Mesenchymal stem cell (in vitro differentiated cells and primary cell): Measurements from ENCODE around the gene BCAR1.

Source experiments
- DNase-seq: peaks from one replicate; pipeline ENCODE4 v3.0.0-alpha.2; 2013
- H2AFZ ChIP-seq: one replicate; pipeline ENCODE4 v1.6.1; 2013; ENCODE audit warnings: low read depth, mild to moderate bottlenecking, control low read depth, inconsistent platforms, low read length, moderate library complexity
- H2AK5ac ChIP-seq: 2 replicates; pipeline ENCODE4 v1.6.1; 2013; ENCODE audit warnings: low read length, moderate library complexity, mild to moderate bottlenecking, inconsistent platforms; ENCODE audit not compliant: severe bottlenecking
- H2BK120ac ChIP-seq: one replicate; pipeline ENCODE4 v1.6.1; 2013; ENCODE audit warnings: low read depth, mild to moderate bottlenecking, inconsistent platforms, low read length, moderate library complexity
- H2BK12ac ChIP-seq, 2 experiments: one replicate each; pipeline ENCODE4 v1.6.1; 2013; ENCODE audit warnings: inconsistent platforms in 2 of 2, low read length in 2 of 2, mild to moderate bottlenecking in 2 of 2, moderate library complexity in 2 of 2, control low read depth in 1 of 2
- H2BK15ac ChIP-seq: one replicate; pipeline ENCODE4 v1.6.1; 2013; ENCODE audit warnings: mild to moderate bottlenecking, low read depth, inconsistent platforms; ENCODE audit not compliant: poor library complexity, severe bottlenecking
- H2BK5ac ChIP-seq: 2 replicates; pipeline ENCODE4 v1.6.1; 2013; ENCODE audit warnings: low read depth, mild to moderate bottlenecking, low read length, control low read depth, inconsistent platforms; ENCODE audit not compliant: poor library complexity, severe bottlenecking
- H3K14ac ChIP-seq, 2 experiments: one replicate each; pipeline ENCODE4 v1.6.1; 2013; ENCODE audit warnings: inconsistent platforms in 2 of 2, low read length in 2 of 2, control low read depth in 1 of 2, mild to moderate bottlenecking in 1 of 2, moderate library complexity in 1 of 2
- H3K18ac ChIP-seq, 2 experiments: one replicate each; pipeline ENCODE4 v1.6.1; 2013; ENCODE audit warnings: inconsistent platforms in 2 of 2, low read length in 2 of 2, control low read depth in 1 of 2, low read depth in 1 of 2, mild to moderate bottlenecking in 1 of 2
- H3K23ac ChIP-seq, 2 experiments: one replicate each; pipeline ENCODE4 v1.6.1; 2013; ENCODE audit warnings: inconsistent platforms in 2 of 2, low read length in 2 of 2, mild to moderate bottlenecking in 2 of 2, moderate library complexity in 2 of 2, control low read depth in 1 of 2
- H3K27ac ChIP-seq: 2 replicates; pipeline ENCODE4 v1.5.1; 2013; ENCODE audit warnings: mild to moderate bottlenecking, moderate library complexity, low read length, control low read depth, inconsistent platforms; ENCODE audit not compliant: poor library complexity, severe bottlenecking
- H3K27me3 ChIP-seq, 2 experiments: 2 replicates each; pipeline versions ENCODE4 v1.6.1 to v1.7.0; 2013; ENCODE audit warnings: low read length in 2 of 2, mild to moderate bottlenecking in 2 of 2, moderate library complexity in 2 of 2, control low read depth in 1 of 2, inconsistent platforms in 1 of 2; ENCODE audit not compliant: control insufficient read depth in 1 of 2, insufficient read depth in 1 of 2
- H3K36me3 ChIP-seq, 2 experiments: 2 replicates each; pipeline versions ENCODE4 v1.6.1 to v1.7.0; 2013; ENCODE audit warnings: low read length in 2 of 2, control low read depth in 1 of 2, inconsistent platforms in 1 of 2, low read depth in 1 of 2, mild to moderate bottlenecking in 1 of 2; ENCODE audit not compliant: insufficient read depth in 2 of 2, control insufficient read depth in 1 of 2
- H3K4ac ChIP-seq, 2 experiments: one replicate each; pipeline ENCODE4 v1.6.1; 2013; ENCODE audit warnings: inconsistent platforms in 2 of 2, low read length in 2 of 2, mild to moderate bottlenecking in 2 of 2, moderate library complexity in 2 of 2, control low read depth in 1 of 2, low read depth in 1 of 2
- H3K4me1 ChIP-seq: 2 replicates; pipeline ENCODE4 v1.6.1; 2013; ENCODE audit warnings: low read depth, low read length, control low read depth; ENCODE audit not compliant: control insufficient read depth, insufficient read depth
- H3K4me2 ChIP-seq: 2 replicates; pipeline ENCODE4 v1.6.1; 2013; ENCODE audit warnings: low read length, mild to moderate bottlenecking, inconsistent platforms; ENCODE audit not compliant: poor library complexity, severe bottlenecking
- H3K4me3 ChIP-seq, 2 experiments: 2 replicates each; pipeline versions ENCODE4 v1.5.1 to v1.7.0; 2013; ENCODE audit warnings: low read length in 2 of 2, mild to moderate bottlenecking in 2 of 2, control low read depth in 1 of 2, low read depth in 1 of 2; ENCODE audit not compliant: insufficient read depth in 1 of 2
- H3K79me1 ChIP-seq: replicated peaks from 2 replicates; pipeline ENCODE4 v1.6.1; 2013; ENCODE audit warnings: mild to moderate bottlenecking, control low read depth, low read length, inconsistent platforms; ENCODE audit not compliant: poor library complexity, severe bottlenecking
- H3K9ac ChIP-seq: 2 replicates; pipeline ENCODE4 v1.7.0; 2013; ENCODE audit warnings: mild to moderate bottlenecking, low read length, moderate library complexity
- H3K9me3 ChIP-seq: 2 replicates; pipeline ENCODE4 v1.7.0; 2013; ENCODE audit warnings: mild to moderate bottlenecking, low read length; ENCODE audit not compliant: control insufficient read depth
- H4K8ac ChIP-seq: one replicate; pipeline ENCODE4 v1.6.1; 2013; ENCODE audit warnings: inconsistent platforms, mild to moderate bottlenecking, low read length, moderate library complexity
- H4K91ac ChIP-seq: one replicate; pipeline ENCODE4 v1.6.1; 2013; ENCODE audit warnings: mild to moderate bottlenecking, low read length, inconsistent platforms
- WGBS: methylation state at CpG from one replicate; pipeline ENCODE4 v1.1.7; 2013; ENCODE audit warnings: mixed read lengths; 5-methylcytosine and 5-hydroxymethylcytosine counted together

The BCAR1 gene

DNA sequence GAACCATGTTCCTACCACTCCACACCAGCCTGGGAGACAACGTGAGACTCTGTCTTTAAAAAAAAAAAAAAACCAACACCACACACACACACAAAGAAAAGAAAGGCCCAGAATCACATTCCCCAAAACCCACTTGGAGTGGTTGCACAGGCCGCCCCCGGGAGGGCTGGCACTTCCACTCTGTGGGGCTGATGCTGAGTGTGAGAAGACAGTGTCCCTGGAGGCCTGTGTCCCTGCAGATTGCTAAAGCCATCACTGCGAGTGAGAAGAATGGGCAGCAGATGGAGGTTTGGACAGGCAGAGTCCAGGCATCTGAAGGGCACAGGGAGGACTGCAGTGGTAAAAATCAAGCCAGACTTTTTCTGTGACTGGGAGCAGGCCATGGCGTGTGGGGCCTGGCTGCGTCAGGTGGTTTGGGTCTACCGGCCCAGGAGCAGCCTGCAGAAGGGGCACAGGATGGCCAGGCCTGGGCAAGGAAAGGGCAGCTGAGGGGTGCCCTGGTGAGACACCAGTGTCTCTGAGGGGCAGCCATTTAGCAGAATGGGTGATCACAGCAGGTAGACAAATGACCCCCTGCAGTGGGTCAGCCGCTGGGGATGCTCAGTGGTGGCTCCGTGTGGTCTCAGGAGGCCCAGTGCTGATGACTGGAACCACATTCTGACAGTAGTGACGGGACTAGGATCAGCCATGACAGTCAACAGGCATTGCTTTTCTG lies 57.5 kb downstream of the BCAR1 start:
- H3K9ac ChIP-seq: no peak overlapping the region
- H3K27ac ChIP-seq: no peak overlapping the region
- no peak overlapping the region for H2BK15ac ChIP-seq
- no peak overlapping the region for H2AK5ac ChIP-seq
- H3K4me3 ChIP-seq: no peak overlapping the region
- no peak overlapping the region for H4K8ac ChIP-seq
- H3K36me3 ChIP-seq: no peaks in the 10 kb centered on the region
- peaks cover 29 to 40% of the 10 kb centered on the region in 2 experiments for H3K27me3 ChIP-seq
- H2BK120ac ChIP-seq: no peak overlapping the region
- DNase-seq: no peak
- peaks cover 2% of the 10 kb centered on the region for H3K4me1 ChIP-seq
- no peak overlapping the region for H2BK5ac ChIP-seq
- H2AFZ ChIP-seq: no peak overlapping the region
- no peak overlapping the region for H3K4me2 ChIP-seq
- no peak overlapping the region for H3K23ac ChIP-seq
- no peak overlapping the region for H2BK12ac ChIP-seq
- H3K14ac ChIP-seq: no peak overlapping the region
- H3K4ac ChIP-seq: no peak overlapping the region
- peaks cover 36% of the 10 kb centered on the region for H3K9me3 ChIP-seq
- H4K91ac ChIP-seq: no peak overlapping the region
- whole genome bisulfite sequencing: 94% methylated on average over 9 of the region's 10 CpGs
- no peak overlapping the region for H3K18ac ChIP-seq
- no peaks in the 10 kb centered on the region for H3K79me1 ChIP-seq

DNA sequence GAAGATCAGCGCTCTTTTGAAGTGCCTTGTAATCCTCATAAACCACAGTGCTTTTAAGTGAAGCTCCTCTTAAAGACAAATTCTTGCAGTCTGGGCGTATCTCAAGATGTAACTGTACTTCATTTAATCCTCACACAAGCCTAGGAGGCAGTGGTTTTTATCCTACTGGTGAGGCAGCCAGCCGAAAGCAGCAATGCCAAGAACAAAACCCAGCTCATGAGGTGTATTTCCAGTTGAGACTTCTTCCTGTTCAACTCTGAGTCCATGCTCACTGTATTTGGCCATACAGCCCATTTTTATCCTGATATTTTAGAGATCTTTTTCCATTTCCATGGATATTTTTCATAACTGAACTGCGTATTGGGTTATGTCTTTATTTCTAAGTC lies 58.2 kb downstream of the BCAR1 start:
- H3K4ac ChIP-seq: no peak overlapping the region

DNA sequence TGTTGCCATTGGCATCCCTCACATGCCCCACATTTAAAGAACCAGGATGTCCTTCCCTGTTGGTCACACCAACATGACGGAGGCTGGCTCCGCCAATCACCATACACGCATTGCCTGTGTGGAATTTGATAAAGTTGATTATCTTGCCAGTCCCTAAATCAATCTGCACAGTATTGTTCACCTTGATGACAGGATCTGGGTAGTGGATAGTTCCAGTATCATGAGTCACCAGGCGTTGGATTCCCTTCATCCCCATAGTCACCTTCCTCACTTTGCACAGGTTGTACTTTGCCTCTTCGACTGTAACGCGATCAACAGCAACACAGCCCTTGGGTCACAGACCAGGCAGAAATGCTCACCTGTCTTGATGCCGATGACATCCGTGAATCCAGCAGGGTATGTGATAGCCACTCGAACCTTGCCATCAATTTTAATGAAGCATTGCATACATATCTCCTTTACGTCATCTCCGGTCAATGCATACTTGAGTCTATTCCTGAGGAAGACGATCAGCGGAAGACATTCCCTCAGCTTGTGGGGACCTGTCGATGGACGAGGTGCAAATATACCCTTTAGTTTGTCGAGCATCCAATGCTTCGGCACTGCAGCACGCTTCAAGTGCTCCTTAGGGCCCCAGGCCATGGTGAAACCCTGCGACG lies 58.7 kb downstream of the BCAR1 start:
- peaks cover 2% of the 10 kb centered on the region for H3K4me1 ChIP-seq
- H3K9ac ChIP-seq: no peak overlapping the region

More for the DNA sequence above, 58.2 kb downstream of the BCAR1 start:
- H3K27me3 ChIP-seq: peaks cover 33 to 43% of the 10 kb centered on the region in 2 experiments
- H3K18ac ChIP-seq: no peak overlapping the region
- no peak overlapping the region for H3K4me3 ChIP-seq
- no peak for DNase-seq
- no peak overlapping the region for H3K14ac ChIP-seq
- no peak overlapping the region for H4K8ac ChIP-seq
- WGBS: 83% methylated on average over 3 of the region's 4 CpGs
- H2BK12ac ChIP-seq: no peak overlapping the region
- no peak overlapping the region for H4K91ac ChIP-seq
- H3K27ac ChIP-seq: no peak overlapping the region
- no peak overlapping the region for H3K23ac ChIP-seq
- peaks cover 39% of the 10 kb centered on the region for H3K9me3 ChIP-seq
- no peak overlapping the region for H2AK5ac ChIP-seq
- no peak overlapping the region for H3K9ac ChIP-seq
- H3K36me3 ChIP-seq: no peaks in the 10 kb centered on the region
- no peak overlapping the region for H3K4me2 ChIP-seq
- H2AFZ ChIP-seq: no peak overlapping the region
- H3K79me1 ChIP-seq: no peaks in the 10 kb centered on the region
- H2BK15ac ChIP-seq: no peak overlapping the region
- H3K4me1 ChIP-seq: peaks cover 2% of the 10 kb centered on the region
- no peak overlapping the region for H2BK5ac ChIP-seq
- H2BK120ac ChIP-seq: no peak overlapping the region

DNA sequence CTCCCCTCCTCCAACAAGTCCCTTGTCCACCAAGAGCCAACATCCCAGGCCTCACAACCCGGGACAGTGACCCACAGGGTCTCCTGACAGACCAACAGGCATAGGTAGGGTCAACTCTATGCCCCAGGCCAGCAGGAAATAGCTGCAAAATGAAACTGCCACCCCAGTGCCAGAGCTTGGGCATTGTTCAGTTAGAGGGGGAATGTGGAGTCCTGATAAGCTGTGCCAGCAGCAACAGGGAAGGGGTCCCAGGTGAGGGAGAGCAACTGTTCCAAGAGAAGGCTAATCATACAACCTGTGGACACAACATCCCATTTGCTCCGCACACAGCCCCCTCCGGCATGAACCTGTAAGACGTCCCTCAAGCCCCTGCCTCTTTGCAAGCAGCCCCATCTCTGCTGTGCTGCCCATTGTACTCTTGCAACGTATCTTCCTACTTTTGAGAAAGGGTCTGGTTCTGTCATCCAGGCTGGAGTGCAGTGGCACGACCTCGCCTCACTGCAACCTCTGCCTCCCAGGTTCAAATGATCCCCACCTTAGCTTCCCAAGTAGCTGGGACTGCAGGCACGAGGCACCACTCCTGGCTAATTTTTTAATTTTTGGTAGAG lies 61.7 kb downstream of the BCAR1 start:
- Histone ChIP-seq H3K14ac (no peak overlapping the region), H3K18ac (no peak overlapping the region), H3K36me3 (no peaks in the 10 kb centered on the region), H2BK15ac (no peak overlapping the region), H3K4ac (no peak overlapping the region), H3K4me1 (no peaks in the 10 kb centered on the region), H2AK5ac (no peak overlapping the region), H3K27me3 (peaks cover 11 to 16% of the 10 kb centered on the region in 2 experiments), H3K9ac (no peak overlapping the region), H2BK5ac (no peak overlapping the region), H3K79me1 (no peaks in the 10 kb centered on the region), H2BK12ac (no peak overlapping the region), H3K23ac (no peak overlapping the region), H3K4me3 (no peak overlapping the region), H4K8ac (no peak overlapping the region), H2AFZ (no peak overlapping the region), H3K9me3 (peaks cover 48% of the 10 kb centered on the region), H4K91ac (no peak overlapping the region), H3K27ac (no peak overlapping the region), H3K4me2 (no peak overlapping the region), H2BK120ac (no peak overlapping the region)
- DNase-seq: no peak
- 85% methylated on average over 7 of the region's 8 CpGs for WGBS

More for the DNA sequence above, 58.7 kb downstream of the BCAR1 start:
- Histone ChIP-seq H2BK12ac (no peak overlapping the region), H3K27ac (no peak overlapping the region), H4K8ac (no peak overlapping the region), H2BK15ac (no peak overlapping the region), H3K18ac (no peak overlapping the region), H3K9me3 (peaks cover 40% of the 10 kb centered on the region), H3K14ac (no peak overlapping the region), H3K36me3 (no peaks in the 10 kb centered on the region), H4K91ac (no peak overlapping the region), H3K4me2 (no peak overlapping the region), H2AK5ac (no peak overlapping the region), H2AFZ (no peak overlapping the region), H3K27me3 (peaks cover 28 to 42% of the 10 kb centered on the region in 2 experiments), H2BK5ac (no peak overlapping the region), H2BK120ac (no peak overlapping the region), H3K79me1 (no peaks in the 10 kb centered on the region), H3K4me3 (no peak overlapping the region), H3K23ac (no peak overlapping the region), H3K4ac (no peak overlapping the region)
- no peak for DNase-seq
- 95% methylated on average over 21 of the region's 21 CpGs for WGBS
